Measurements from ENCODE around the gene MEGF11.

Gene MEGF11

GRCh38 chr15:65944404-65944803 is 309.1 kb downstream of the MEGF11 start:
- CTCF ChIA-PET: no interaction called here
- no peaks in the 10 kb centered on the region for H3K36me3 Mint-ChIP-seq
- DNase-seq: no peak
- H3K9me3 Mint-ChIP-seq: no peaks in the 10 kb centered on the region
- no peak overlapping the region for H3K4me3 Mint-ChIP-seq
- no peak overlapping the region for H3K27ac Mint-ChIP-seq
- H3K4me1 Mint-ChIP-seq: peaks cover 13% of the 10 kb centered on the region
- H3K27me3 Mint-ChIP-seq: peaks cover 7% of the 10 kb centered on the region

GRCh38 chr15:65942436-65942835 is 311.1 kb downstream of the MEGF11 start:
- CTCF ChIA-PET: no interaction called here
- H3K9me3 Mint-ChIP-seq: no peaks in the 10 kb centered on the region
- no peak overlapping the region for H3K4me3 Mint-ChIP-seq
- no peaks in the 10 kb centered on the region for H3K36me3 Mint-ChIP-seq
- peaks cover 14% of the 10 kb centered on the region for H3K4me1 Mint-ChIP-seq
- DNase-seq: peak; percentile 50
- H3K27me3 Mint-ChIP-seq: peaks cover 6% of the 10 kb centered on the region
- H3K27ac Mint-ChIP-seq: no peak overlapping the region

GRCh38 chr15:65940618-65940909 is 313.0 kb downstream of the MEGF11 start:
- Mint-ChIP-seq H3K36me3 (no peaks in the 10 kb centered on the region), H3K9me3 (no peaks in the 10 kb centered on the region), H3K4me3 (no peak overlapping the region), H3K27me3 (peaks cover 6% of the 10 kb centered on the region), H3K27ac (no peak overlapping the region), H3K4me1 (peaks cover 16% of the 10 kb centered on the region)
- DNase-seq: no peak
- CTCF ChIA-PET: interaction anchor here (0.9 kb wide), 1 partner anchor 71 kb away, joined by 3 read pairs; the partner anchor contains the start of gene RAB11A

GRCh38 chr15:65939901-65940617 is 313.5 kb downstream of the MEGF11 start:
- Mint-ChIP-seq H3K4me1 (peaks cover 16% of the 10 kb centered on the region), H3K27ac (no peak overlapping the region), H3K9me3 (no peaks in the 10 kb centered on the region), H3K4me3 (no peak overlapping the region), H3K36me3 (no peaks in the 10 kb centered on the region), H3K27me3 (peaks cover 6% of the 10 kb centered on the region)
- CTCF ChIA-PET: interaction anchor here (0.9 to 1.1 kb wide), 2 partner anchors 12 to 71 kb away, joined by 3 read pairs; partner anchors contain the start of gene RAB11A
- DNase-seq: no peak

GRCh38 chr15:65938604-65939003 is 314.9 kb downstream of the MEGF11 start:
- DNase-seq: no peak
- Mint-ChIP-seq H3K9me3 (no peaks in the 10 kb centered on the region), H3K27ac (no peak overlapping the region), H3K27me3 (peaks cover 6% of the 10 kb centered on the region), H3K4me3 (no peak overlapping the region), H3K4me1 (peaks cover 16% of the 10 kb centered on the region), H3K36me3 (no peaks in the 10 kb centered on the region)
- CTCF ChIA-PET: no interaction called here

GRCh38 chr15:65937476-65937875 is 316.1 kb downstream of the MEGF11 start:
- no peak overlapping the region for H3K27ac Mint-ChIP-seq
- CTCF ChIA-PET: interaction anchor here (1.1 kb wide), 1 partner anchor 10 kb away, joined by 3 read pairs; no protein-coding TSS in a partner anchor

GRCh38 chr15:65937054-65937453 is 316.5 kb downstream of the MEGF11 start:
- DNase-seq: no peak
- CTCF ChIA-PET: interaction anchor here (1.1 kb wide), 1 partner anchor 10 kb away, joined by 3 read pairs; no protein-coding TSS in a partner anchor
- no peaks in the 10 kb centered on the region for H3K9me3 Mint-ChIP-seq
- H3K4me3 Mint-ChIP-seq: no peak overlapping the region
- H3K36me3 Mint-ChIP-seq: no peaks in the 10 kb centered on the region
- no peak overlapping the region for H3K27ac Mint-ChIP-seq
- peaks cover 6% of the 10 kb centered on the region for H3K27me3 Mint-ChIP-seq
- H3K4me1 Mint-ChIP-seq: peaks cover 9% of the 10 kb centered on the region

More at GRCh38 chr15:65937476-65937875, 316.1 kb downstream of the MEGF11 start:
- Mint-ChIP-seq H3K36me3 (no peaks in the 10 kb centered on the region), H3K9me3 (no peaks in the 10 kb centered on the region), H3K27me3 (peaks cover 6% of the 10 kb centered on the region), H3K4me3 (no peak overlapping the region), H3K4me1 (peaks cover 14% of the 10 kb centered on the region)
- DNase-seq: no peak

- Mint-ChIP-seq H3K4me3 (no peak overlapping the region), H3K27ac (no peak overlapping the region), H3K4me1 (peaks cover 3% of the 10 kb centered on the region), H3K9me3 (no peaks in the 10 kb centered on the region), H3K27me3 (no peaks in the 10 kb centered on the region), H3K36me3 (no peaks in the 10 kb centered on the region)
- CTCF ChIA-PET: no interaction called here
- DNase-seq: no peak
Measured at GRCh38 chr15:65936282-65936681, 317.3 kb downstream of the MEGF11 start.

GRCh38 chr15:65935391-65935790 is 318.2 kb downstream of the MEGF11 start:
- no peak overlapping the region for H3K27ac Mint-ChIP-seq
- H3K4me3 Mint-ChIP-seq: no peak overlapping the region
- no peaks in the 10 kb centered on the region for H3K36me3 Mint-ChIP-seq
- H3K4me1 Mint-ChIP-seq: peaks cover 3% of the 10 kb centered on the region
- H3K27me3 Mint-ChIP-seq: no peaks in the 10 kb centered on the region
- DNase-seq: no peak
- no peaks in the 10 kb centered on the region for H3K9me3 Mint-ChIP-seq
- CTCF ChIA-PET: no interaction called here

- Mint-ChIP-seq H3K4me3 (no peak overlapping the region), H3K9me3 (no peaks in the 10 kb centered on the region), H3K36me3 (no peaks in the 10 kb centered on the region), H3K4me1 (no peaks in the 10 kb centered on the region), H3K27ac (no peak overlapping the region), H3K27me3 (no peaks in the 10 kb centered on the region)
- CTCF ChIA-PET: interaction anchor here (1.0 to 1.3 kb wide), 3 partner anchors 10 to 68 kb away, joined by 3 to 4 read pairs (median 3); no protein-coding TSS in a partner anchor
- DNase-seq: no peak
Measured at GRCh38 chr15:65931221-65931620, 322.3 kb downstream of the MEGF11 start.

- H3K4me1 Mint-ChIP-seq: no peaks in the 10 kb centered on the region
- no peak for DNase-seq
- H3K27me3 Mint-ChIP-seq: no peaks in the 10 kb centered on the region
- no peak overlapping the region for H3K27ac Mint-ChIP-seq
- CTCF ChIA-PET: interaction anchor here (0.5 to 0.7 kb wide), 2 partner anchors 356 to 1187 kb away, joined by 3 read pairs; no protein-coding TSS in a partner anchor
- no peaks in the 10 kb centered on the region for H3K9me3 Mint-ChIP-seq
- H3K4me3 Mint-ChIP-seq: no peak overlapping the region
- H3K36me3 Mint-ChIP-seq: no peaks in the 10 kb centered on the region
Measured at GRCh38 chr15:65930134-65930533, 323.4 kb downstream of the MEGF11 start.

GRCh38 chr15:65929573-65929972 is 324.0 kb downstream of the MEGF11 start:
- Mint-ChIP-seq H3K9me3 (no peaks in the 10 kb centered on the region), H3K27me3 (no peaks in the 10 kb centered on the region), H3K27ac (no peak overlapping the region), H3K36me3 (no peaks in the 10 kb centered on the region), H3K4me1 (no peaks in the 10 kb centered on the region), H3K4me3 (no peak overlapping the region)
- DNase-seq: no peak
- CTCF ChIA-PET: interaction anchor here (1.0 to 2.2 kb wide), 2 partner anchors 8 to 20 kb away, joined by 3 to 6 read pairs; no protein-coding TSS in a partner anchor

- no peak overlapping the region for H3K4me3 Mint-ChIP-seq
- peaks cover under 1% of the 10 kb centered on the region for H3K27me3 Mint-ChIP-seq
- CTCF ChIA-PET: interaction anchor here (1.0 to 2.2 kb wide), 2 partner anchors 12 to 18 kb away, joined by 3 to 6 read pairs; no protein-coding TSS in a partner anchor
- no peak overlapping the region for H3K27ac Mint-ChIP-seq
- H3K4me1 Mint-ChIP-seq: no peaks in the 10 kb centered on the region
- no peaks in the 10 kb centered on the region for H3K36me3 Mint-ChIP-seq
- no peaks in the 10 kb centered on the region for H3K9me3 Mint-ChIP-seq
- DNase-seq: no peak
Measured at GRCh38 chr15:65927545-65927944, 326.0 kb downstream of the MEGF11 start.

GRCh38 chr15:65926899-65927298 is 326.7 kb downstream of the MEGF11 start:
- CTCF ChIA-PET: no interaction called here

GRCh38 chr15:65926459-65926858 is 327.1 kb downstream of the MEGF11 start:
- CTCF ChIA-PET: no interaction called here
- Mint-ChIP-seq H3K9me3 (no peaks in the 10 kb centered on the region), H3K36me3 (no peaks in the 10 kb centered on the region), H3K4me1 (no peaks in the 10 kb centered on the region), H3K27ac (no peak overlapping the region), H3K4me3 (no peak overlapping the region), H3K27me3 (peaks cover 3% of the 10 kb centered on the region)
- DNase-seq: no peak

More at GRCh38 chr15:65926899-65927298, 326.7 kb downstream of the MEGF11 start:
- no peaks in the 10 kb centered on the region for H3K4me1 Mint-ChIP-seq
- H3K27ac Mint-ChIP-seq: no peak overlapping the region
- H3K4me3 Mint-ChIP-seq: no peak overlapping the region
- no peak for DNase-seq
- peaks cover 3% of the 10 kb centered on the region for H3K27me3 Mint-ChIP-seq
- H3K36me3 Mint-ChIP-seq: no peaks in the 10 kb centered on the region
- H3K9me3 Mint-ChIP-seq: no peaks in the 10 kb centered on the region
